C4-2B (cell line): Measurements from ENCODE around the gene TFDP2.

ENCODE experiments used
- CTCF ChIP-seq: fragments of 450-650 bp; conservative IDR thresholded peaks from 2 replicates; pipeline ENCODE4 v1.5.1; 2017; ENCODE audit warnings: mild to moderate bottlenecking
- ZFX ChIP-seq: fragments of 450-650 bp; IDR thresholded peaks from 2 replicates; pipeline ENCODE4 v1.6.1; 2017

- TF ChIP-seq CTCF (no peak), ZFX (no peak)
Observed at GRCh38 chr3:142098964-142099363, 50.4 kb downstream of the TFDP2 start.
